KOPT-K1 (cell line): ENCODE results near the gene P2RY13.

Experiments
- H3K27ac ChIP-seq: fragments of 200-600 bp; sonication (generic); 2 replicates; pipeline ENCODE4 v1.5.1; 2016; ENCODE audit warnings: antibody characterized with exemption, mild to moderate bottlenecking, low read depth, low read length; ENCODE audit not compliant: poor library complexity, severe bottlenecking
- H3K36me3 ChIP-seq: fragments of 200-600 bp; sonication (generic); 2 replicates; pipeline ENCODE4 v1.5.1; 2017; ENCODE audit warnings: antibody characterized with exemption, mild to moderate bottlenecking, low read length, moderate library complexity; ENCODE audit not compliant: insufficient read depth
- H3K9me3 ChIP-seq: fragments of 200-600 bp; sonication (generic); 2 replicates; pipeline ENCODE4 v1.5.1; 2017; ENCODE audit warnings: antibody characterized with exemption, low read length, mild to moderate bottlenecking; ENCODE audit not compliant: insufficient read depth, poor library complexity, severe bottlenecking

P2RY13 gene

GRCh38 chr3:151329363-151329762 lies at the start of gene P2RY13:
Gene P2RY13 (minus strand): TSS chr3:151329549. CDS start chr3:151329528, 21 bp downstream.
- Histone ChIP-seq H3K36me3 (no peaks in the 10 kb centered on the region), H3K27ac (no peak within 1 kb of the TSS), H3K9me3 (no peaks in the 10 kb centered on the region)

- no peaks in the 10 kb centered on the region for H3K9me3 ChIP-seq
- no peak overlapping the region for H3K27ac ChIP-seq
These were observed 48.5 kb upstream of the P2RY13 start for GRCh38 chr3:151377768-151378385.

GRCh38 chr3:151372063-151372820 lies 42.9 kb upstream of the P2RY13 start:
- H3K27ac ChIP-seq: no peak overlapping the region
- H3K9me3 ChIP-seq: no peaks in the 10 kb centered on the region

More at GRCh38 chr3:151377768-151378385, 48.5 kb upstream of the P2RY13 start:
- peaks cover 37% of the 10 kb centered on the region for H3K36me3 ChIP-seq

GRCh38 chr3:151371526-151371925 lies 42.2 kb upstream of the P2RY13 start:
- Histone ChIP-seq H3K9me3 (no peaks in the 10 kb centered on the region), H3K27ac (no peak overlapping the region), H3K36me3 (peaks cover 24% of the 10 kb centered on the region)

More at GRCh38 chr3:151372063-151372820, 42.9 kb upstream of the P2RY13 start:
- peaks cover 31% of the 10 kb centered on the region for H3K36me3 ChIP-seq

GRCh38 chr3:151367448-151367847 lies 38.1 kb upstream of the P2RY13 start:
- H3K27ac ChIP-seq: no peak overlapping the region
- H3K9me3 ChIP-seq: no peaks in the 10 kb centered on the region
- H3K36me3 ChIP-seq: peaks cover 43% of the 10 kb centered on the region

- no peaks in the 10 kb centered on the region for H3K9me3 ChIP-seq
- peaks cover 43% of the 10 kb centered on the region for H3K36me3 ChIP-seq
- no peak overlapping the region for H3K27ac ChIP-seq
These were observed 37.6 kb upstream of the P2RY13 start for GRCh38 chr3:151366993-151367392.

- Histone ChIP-seq H3K27ac (no peak overlapping the region), H3K36me3 (peaks cover 35% of the 10 kb centered on the region; the same call in 1 of the 2 replicates), H3K9me3 (no peaks in the 10 kb centered on the region)
These were observed 33.4 kb upstream of the P2RY13 start for GRCh38 chr3:151362751-151363174.

GRCh38 chr3:151357463-151357850 lies 28.1 kb upstream of the P2RY13 start:
- H3K27ac ChIP-seq: no peak overlapping the region
- H3K36me3 ChIP-seq: peaks cover 33% of the 10 kb centered on the region
- H3K9me3 ChIP-seq: no peaks in the 10 kb centered on the region

GRCh38 chr3:151356794-151357462 lies 27.6 kb upstream of the P2RY13 start:
- no peak overlapping the region for H3K27ac ChIP-seq
- H3K36me3 ChIP-seq: peaks cover 28% of the 10 kb centered on the region
- no peaks in the 10 kb centered on the region for H3K9me3 ChIP-seq

GRCh38 chr3:151351648-151352047 lies 22.3 kb upstream of the P2RY13 start:
- Histone ChIP-seq H3K36me3 (peaks cover 18% of the 10 kb centered on the region; the same call in 1 of the 2 replicates), H3K27ac (no peak overlapping the region), H3K9me3 (no peaks in the 10 kb centered on the region)

- no peaks in the 10 kb centered on the region for H3K9me3 ChIP-seq
These were observed 21.9 kb upstream of the P2RY13 start for GRCh38 chr3:151351219-151351618.

GRCh38 chr3:151350656-151351055 lies 21.3 kb upstream of the P2RY13 start:
- peaks cover 10% of the 10 kb centered on the region; the same call in 1 of the 2 replicates for H3K36me3 ChIP-seq
- H3K27ac ChIP-seq: no peak overlapping the region

More at GRCh38 chr3:151351219-151351618, 21.9 kb upstream of the P2RY13 start:
- Histone ChIP-seq H3K27ac (no peak overlapping the region), H3K36me3 (peaks cover 14% of the 10 kb centered on the region; the same call in 1 of the 2 replicates)

GRCh38 chr3:151347432-151347831 lies 18.1 kb upstream of the P2RY13 start:
- Histone ChIP-seq H3K36me3 (peaks cover 10% of the 10 kb centered on the region; the same call in 1 of the 2 replicates), H3K9me3 (no peaks in the 10 kb centered on the region), H3K27ac (no peak overlapping the region)

More at GRCh38 chr3:151350656-151351055, 21.3 kb upstream of the P2RY13 start:
- H3K9me3 ChIP-seq: no peaks in the 10 kb centered on the region

GRCh38 chr3:151346292-151346691 lies 16.9 kb upstream of the P2RY13 start:
- H3K36me3 ChIP-seq: 0 out of 2 replicates have a peak, but pooled peaks cover 4% of the 10 kb centered on the region
- no peak overlapping the region for H3K27ac ChIP-seq
- no peaks in the 10 kb centered on the region for H3K9me3 ChIP-seq

- Histone ChIP-seq H3K9me3 (no peaks in the 10 kb centered on the region), H3K36me3 (no peaks in the 10 kb centered on the region), H3K27ac (no peak overlapping the region)
These were observed 16.5 kb upstream of the P2RY13 start for GRCh38 chr3:151345859-151346258.
